22Rv1 (cell line): ENCODE measurements around the gene TAF10.

Experiments used
- H3K27ac ChIP-seq: fragments of 450-650 bp; 2 replicates; pipeline ENCODE4 v1.5.1; 2017
- CTCF ChIP-seq: fragments of 450-650 bp; IDR thresholded peaks from 2 replicates; pipeline ENCODE4 v1.5.1; 2017; ENCODE audit warnings: mild to moderate bottlenecking
- ZFX ChIP-seq: fragments of 450-650 bp; IDR thresholded peaks from 2 replicates; pipeline ENCODE4 v1.6.1; 2017; ENCODE audit warnings: antibody characterized with exemption, borderline replicate concordance

Gene TAF10

GRCh38 chr11:6606471-6607189 is 5.4 kb downstream of the TAF10 start:
- H3K27ac ChIP-seq, result peak overlapping the region; percentile 72
- no peak for TF ChIP-seq CTCF
- TF ChIP-seq ZFX, result no peak

- TF ChIP-seq CTCF, result no peak
- no peak for TF ChIP-seq ZFX
- H3K27ac ChIP-seq, result peak overlapping the region; percentile 62
Measured at GRCh38 chr11:6604790-6605189, 7.2 kb downstream of the TAF10 start.

GRCh38 chr11:6604081-6604626 is 7.9 kb downstream of the TAF10 start:
- H3K27ac ChIP-seq, result peak overlapping the region; percentile 62
- TF ChIP-seq CTCF (no peak; the same call in 1 of the 2 replicates), ZFX (no peak)

GRCh38 chr11:6603287-6604080 is 8.5 kb downstream of the TAF10 start, which contains the start of the genes ILK and RRP8:
Gene ILK, plus strand, starts transcription at chr11:6603774. Its CDS starts 498 bp downstream, at chr11:6604272.
Gene RRP8, minus strand, starts transcription at chr11:6603616. Its CDS starts 114 bp downstream, at chr11:6603502.
- H3K27ac ChIP-seq, result peak within 1 kb of the TSS; percentile 62
- TF ChIP-seq CTCF (no peak), ZFX (no peak)

- peak overlapping the region; percentile 62 for H3K27ac ChIP-seq
- TF ChIP-seq CTCF (no peak), ZFX (no peak)
Measured at GRCh38 chr11:6602096-6602940, 9.7 kb downstream of the TAF10 start.

GRCh38 chr11:6601041-6601461 is 11.0 kb downstream of the TAF10 start:
- H3K27ac ChIP-seq, result no peak overlapping the region
- TF ChIP-seq ZFX, result no peak
- no peak for TF ChIP-seq CTCF
